ENCODE measurements around the gene MAMDC4.

MAMDC4 gene

DNA sequence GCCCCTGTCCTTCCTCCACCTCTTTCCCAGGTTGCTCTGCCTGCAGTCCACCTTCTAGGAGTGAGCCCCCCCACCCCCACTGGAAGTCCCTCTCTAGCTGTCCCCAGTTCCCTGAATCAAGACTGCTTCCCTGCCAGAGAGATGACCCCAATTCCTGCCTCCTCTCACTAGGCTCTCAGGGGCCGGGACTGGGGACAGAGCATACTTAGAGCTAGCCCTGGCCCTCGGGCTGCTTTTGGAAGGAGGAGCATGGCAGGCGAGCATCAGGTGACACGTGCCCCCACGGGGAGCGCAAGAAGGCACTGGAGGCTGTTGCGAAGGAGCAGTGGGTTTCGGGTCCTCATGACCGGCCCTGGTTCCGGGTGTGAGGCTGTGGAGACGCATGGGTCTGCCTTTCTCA is 43.9 kb downstream of the MAMDC4 start:
- DNase-seq: no peak

DNA sequence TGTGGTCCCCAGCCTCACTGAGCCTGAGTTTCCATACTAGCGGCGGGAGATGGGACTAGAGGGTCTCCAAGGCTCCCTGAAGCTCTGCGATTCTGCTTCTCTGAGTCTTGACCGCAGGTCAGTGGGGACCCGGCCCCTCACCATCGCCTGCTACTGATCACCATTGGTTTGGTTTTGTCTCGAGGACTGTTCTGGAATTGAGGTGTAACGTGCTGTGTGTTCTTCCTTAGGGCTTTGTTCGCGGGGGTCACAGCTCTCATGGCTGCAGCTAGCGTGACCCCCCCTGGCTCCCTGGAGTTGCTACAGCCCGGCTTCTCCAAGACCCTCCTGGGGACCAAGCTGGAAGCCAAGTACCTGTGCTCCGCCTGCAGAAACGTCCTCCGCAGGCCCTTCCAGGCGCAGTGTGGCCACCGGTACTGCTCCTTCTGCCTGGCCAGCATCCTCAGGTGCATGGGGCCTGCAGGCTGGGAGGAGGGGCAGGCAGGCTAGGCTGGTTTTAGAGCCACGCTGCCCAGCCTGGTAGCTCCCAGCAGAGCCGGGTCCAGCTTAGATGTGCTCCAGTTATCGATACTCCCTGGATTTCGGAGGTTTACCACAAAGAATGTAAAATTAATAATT is 46.4 kb downstream of the MAMDC4 start:
- DNase-seq: no peak

- DNase-seq: no peak
Measured at GRCh38 chr9:136899196-136899595, 47.0 kb downstream of the MAMDC4 start.

DNA sequence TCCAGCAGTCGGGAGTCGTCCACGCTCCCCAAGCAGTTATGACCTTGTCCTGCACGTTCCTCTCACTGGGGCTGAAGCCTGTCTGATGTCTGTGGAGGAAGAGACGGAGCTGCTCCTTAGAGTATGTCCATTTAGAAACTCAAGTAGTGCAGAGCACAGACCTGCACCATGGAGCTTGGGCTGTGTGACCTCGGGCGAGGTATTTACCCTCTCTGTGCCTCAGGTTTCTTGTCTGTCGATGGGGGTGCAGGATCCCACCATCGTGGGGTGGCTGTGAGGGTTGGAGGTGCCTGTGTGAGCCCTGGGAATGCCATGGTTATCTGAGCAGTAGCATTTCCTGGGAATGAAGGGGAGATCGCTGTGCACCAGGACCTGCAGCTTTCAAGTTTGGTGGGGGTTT is 48.4 kb downstream of the MAMDC4 start:
- DNase-seq: no peak

- DNase-seq: no peak
Measured at GRCh38 chr9:136900988-136901515, 48.9 kb downstream of the MAMDC4 start.

GRCh38 chr9:136901516-136902258 is 49.5 kb downstream of the MAMDC4 start:
- peak; percentile 85 for DNase-seq

DNA sequence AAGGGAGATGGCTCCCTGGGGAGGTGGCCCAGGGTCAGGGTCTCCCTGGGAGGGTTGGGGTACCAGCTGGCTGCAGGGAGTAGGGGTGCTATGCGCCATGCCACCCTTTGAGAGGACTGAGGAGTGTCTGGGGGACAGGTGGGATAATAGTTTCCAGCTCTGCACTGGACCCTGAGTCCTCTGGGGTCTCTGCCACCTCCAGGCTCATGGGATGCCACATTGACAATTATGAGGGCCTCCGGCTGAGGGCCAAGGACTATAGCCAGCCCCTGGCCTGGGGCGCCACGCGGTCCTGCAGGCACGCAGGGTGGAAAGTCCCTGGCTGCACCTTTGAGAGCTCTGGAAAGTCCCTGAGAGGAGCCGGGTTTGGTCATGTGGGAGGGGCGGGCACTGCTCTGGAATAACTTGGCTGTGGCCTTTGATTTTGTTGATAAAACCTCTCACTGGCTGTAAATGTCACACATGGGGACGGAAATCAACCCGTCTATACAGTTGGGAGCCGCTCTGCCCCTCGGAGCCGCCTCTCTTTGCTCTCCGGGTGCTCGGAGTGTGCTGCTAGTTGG is 50.2 kb downstream of the MAMDC4 start:
- peak; percentile 92 for DNase-seq

DNA sequence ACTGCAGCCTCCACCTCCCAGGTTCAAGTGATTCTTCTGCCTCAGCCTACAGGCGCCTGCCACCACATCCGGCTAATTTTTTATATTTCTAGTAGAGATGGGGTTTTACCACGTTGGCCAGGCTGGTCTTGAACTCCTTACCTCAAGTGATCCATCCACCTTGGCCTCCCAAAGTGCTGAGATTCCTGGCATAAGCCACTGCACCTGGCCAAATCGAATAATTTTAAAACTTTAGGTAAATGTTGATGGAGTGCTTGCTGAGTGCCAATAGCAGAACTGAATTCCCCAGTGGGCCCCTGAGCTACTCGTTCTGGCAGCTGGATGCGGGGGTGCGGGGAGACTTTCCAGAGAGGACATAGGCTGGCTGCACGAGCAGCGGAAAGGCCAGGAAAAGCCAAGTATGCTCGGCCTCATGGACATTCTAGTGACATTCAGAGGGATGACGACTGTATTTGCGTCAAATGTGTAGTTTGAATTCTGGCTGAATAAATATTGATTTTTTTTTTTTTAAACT is 51.0 kb downstream of the MAMDC4 start:
- DNase-seq: peak; percentile 37

DNA sequence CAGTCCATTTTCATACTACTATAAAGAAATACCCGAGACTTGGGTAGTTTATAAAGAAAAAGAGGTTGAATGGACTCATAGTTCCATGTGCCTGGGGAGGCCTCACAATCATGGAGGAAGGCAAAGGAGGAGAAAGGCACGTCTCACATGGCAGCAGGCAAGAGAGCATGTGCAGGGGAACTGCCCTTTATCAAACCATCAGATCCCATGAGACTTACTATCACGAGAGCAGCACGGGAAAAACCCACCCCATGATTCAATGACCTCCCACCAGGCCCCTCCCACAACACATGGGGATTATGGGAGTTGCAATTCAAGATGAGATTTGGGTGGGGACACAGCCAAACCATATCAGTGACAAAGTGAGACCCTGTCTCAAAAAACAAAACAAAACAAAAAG is 54.1 kb downstream of the MAMDC4 start:
- DNase-seq: no peak

DNA sequence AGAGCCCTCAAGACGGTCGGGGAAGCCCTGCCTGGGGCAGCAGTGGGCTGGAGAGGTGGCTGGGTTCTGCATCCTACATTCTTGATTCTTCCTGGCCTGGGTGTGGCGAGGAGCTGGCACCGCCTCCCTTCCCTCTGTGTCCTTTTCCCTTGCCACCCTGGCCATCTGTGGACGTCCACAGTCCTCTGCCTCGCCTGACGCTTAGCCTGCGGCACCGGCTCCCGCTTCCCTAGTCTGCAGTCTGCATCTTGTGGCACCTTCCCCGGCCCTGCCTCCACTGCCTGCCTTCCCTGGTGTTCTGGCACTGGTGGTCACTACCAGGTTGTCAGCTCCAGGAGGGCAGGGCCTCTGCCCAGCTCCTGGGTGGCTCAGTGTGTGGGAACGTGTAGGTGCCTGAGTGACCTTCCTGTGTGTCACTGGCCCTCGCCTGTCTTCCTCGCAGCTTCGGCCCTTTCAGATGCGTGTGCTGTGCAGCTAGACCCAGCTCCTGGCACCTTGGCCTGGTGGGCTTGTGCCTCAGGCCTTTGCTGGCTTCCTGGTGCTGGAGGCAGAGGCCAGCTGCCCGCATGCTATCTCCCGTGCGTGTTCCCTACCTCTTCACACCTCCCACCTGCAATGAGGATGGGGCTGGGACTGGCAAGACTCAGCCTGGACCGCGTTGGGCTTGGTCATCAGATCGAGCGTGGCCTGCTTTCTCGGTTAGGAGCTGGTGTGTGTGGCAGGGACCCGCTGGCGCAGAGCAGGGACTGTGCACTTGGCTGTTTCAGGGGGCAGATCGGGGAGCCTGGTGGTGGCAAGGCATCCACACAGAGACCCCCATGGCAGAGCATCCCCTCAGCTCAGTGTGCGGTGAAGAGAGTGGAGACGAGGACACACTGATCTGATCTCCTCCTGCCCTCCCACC is 55.1 kb downstream of the MAMDC4 start:
- no peak for DNase-seq

All from activated CD4-positive, alpha-beta T cell treated with anti-CD3 and anti-CD28 coated beads, Interleukin-2, Interleukin-6, amounts not matched to agents 100 ng/mL and 50 ng/mL, durations not matched to agents 16 hours and 8 hours (primary cell).